Right kidney (tissue), 1 donor: ENCODE measurements around the gene CRABP2.

ENCODE experiments used
- DNase-seq: peaks from one replicate; pipeline ENCODE4 v3.0.0-alpha.2; 2016

Gene CRABP2

DNA sequence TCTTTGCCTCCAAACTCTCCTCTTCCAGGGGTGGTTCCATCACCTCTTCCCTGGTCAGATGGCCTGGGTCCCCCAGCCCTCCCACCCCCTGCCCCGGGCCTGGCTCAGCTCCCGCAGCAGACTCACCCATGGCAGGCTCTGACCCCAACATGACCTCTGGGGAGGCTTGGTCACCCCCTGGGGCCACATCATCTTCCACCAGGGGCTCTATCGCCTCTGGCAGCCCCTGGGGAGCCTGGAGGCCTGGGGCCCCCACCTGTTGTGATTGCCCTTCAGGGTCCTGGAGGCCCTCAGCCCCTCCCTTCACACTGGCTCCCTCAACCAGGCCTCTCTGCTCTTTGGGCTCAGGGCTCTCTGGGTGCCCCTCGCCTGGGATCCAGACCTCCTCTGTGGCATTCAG is 34.6 kb downstream of the CRABP2 start:
- no peak for DNase-seq

DNA sequence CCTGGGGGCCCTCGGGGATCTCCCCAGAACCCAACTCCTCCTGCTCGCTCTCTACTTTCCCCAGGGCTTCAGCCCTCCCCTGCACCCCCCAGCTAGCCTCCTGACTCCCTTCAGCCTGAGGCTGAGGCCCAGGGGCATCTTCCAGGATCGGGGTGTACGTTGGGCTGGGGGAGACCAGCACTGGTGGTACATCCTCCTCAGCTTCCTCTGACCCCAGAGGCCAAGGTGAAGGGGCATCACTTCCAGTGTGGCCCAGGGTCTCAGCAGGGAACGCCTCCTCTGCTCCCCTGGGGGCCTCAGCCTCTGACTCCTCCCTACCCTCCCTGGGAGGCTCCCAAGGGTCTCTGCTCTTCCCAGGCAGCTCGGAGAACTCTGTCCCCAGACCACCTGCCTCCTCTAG is 35.0 kb downstream of the CRABP2 start:
- no peak for DNase-seq

DNA sequence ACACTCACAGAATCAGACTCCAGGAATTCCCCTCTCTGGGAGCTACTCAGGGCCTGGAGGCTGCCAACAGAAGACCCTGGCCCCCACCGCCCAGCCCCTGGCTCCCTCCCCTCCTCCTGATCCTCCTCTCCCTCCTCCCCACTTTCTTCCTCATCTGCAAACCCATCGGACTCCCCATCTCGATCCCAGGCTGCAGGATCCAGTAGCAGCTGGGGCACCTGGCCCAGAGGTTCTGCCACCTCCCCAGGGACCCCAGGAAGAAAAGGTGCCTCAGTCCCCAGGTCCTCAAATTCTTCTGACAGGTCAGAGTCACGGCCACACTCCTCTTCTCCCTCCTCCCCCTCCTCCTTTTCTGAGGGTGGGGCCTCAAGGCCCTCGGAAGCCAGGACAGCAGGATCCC is 35.6 kb downstream of the CRABP2 start:
- DNase-seq = no peak

DNA sequence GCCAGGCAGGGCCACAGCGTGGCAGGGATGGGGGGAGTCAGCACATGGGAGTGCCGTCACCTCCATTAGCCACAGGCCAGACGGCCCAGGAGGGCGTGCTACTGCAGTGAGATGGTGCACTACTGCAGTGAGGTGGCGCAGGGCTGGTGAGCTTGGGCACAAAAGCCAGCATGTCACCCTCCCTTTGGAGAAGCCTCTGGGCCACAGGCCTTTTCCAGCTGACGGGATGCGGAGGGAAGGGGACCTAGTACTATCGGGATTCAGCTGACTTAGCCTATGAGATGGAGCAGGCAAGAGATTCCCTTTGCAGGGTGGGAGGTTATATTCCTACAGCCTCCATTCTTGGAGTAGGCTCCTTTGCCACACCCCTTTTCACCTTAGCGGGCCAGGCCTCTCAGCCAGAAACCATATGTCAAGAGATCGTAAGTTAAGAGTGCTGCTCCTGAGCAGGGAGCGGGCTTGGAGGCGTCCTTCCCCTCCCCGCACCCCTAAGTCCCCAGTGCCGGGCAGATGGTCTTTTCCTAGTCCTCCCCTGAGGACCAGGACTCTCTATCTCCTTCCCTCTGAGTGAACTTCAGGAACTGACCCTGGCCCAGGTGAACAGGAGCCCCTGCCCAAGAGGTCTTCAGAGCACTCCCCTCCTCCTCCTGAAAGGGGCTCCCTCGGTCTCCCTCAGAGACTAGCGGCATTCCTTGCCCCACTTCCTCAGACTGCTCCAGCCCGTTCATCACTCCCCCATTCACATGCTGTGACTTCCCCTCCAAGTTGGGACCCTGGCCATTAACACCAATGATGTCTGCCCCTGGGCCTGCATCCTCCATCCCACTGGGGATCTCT is 36.4 kb downstream of the CRABP2 start:
- DNase-seq = no peak

DNA sequence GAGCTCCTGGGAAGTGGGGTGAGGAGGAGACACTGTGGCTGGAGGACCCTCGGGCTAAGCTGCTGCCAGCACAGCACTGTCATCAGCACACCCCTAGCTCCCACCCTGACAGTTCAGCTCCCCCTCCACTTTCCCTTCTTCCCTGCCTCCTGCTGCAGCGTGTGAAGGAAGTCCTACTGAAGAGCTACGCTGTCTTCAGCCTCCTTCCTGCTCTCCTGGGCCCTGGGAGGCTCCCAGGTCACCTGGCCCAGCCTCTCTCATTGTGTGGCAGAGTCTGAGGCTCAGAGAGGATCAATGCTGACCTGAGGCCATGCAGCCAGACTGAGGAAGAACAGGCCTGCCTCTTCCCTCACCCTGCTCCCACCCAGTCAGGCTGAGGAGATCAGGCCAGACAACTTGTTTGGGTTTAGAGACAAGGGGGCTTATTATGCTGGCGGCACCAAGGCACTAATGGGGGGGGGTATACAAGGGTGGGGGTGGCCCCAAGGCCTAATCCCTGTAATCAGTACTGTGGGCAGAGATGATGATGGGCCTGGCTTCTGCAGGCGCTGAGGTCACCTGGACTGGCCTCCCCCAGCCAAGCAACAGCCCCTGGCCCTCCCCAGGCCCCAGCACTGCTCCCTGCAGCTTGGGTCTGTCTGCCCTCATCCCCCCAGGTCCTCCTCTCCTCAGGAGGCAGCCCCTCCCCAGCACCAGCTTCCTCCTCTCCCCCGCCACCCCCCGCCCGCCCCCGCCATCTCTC is 37.2 kb downstream of the CRABP2 start:
- DNase-seq = peak; percentile 29

DNA sequence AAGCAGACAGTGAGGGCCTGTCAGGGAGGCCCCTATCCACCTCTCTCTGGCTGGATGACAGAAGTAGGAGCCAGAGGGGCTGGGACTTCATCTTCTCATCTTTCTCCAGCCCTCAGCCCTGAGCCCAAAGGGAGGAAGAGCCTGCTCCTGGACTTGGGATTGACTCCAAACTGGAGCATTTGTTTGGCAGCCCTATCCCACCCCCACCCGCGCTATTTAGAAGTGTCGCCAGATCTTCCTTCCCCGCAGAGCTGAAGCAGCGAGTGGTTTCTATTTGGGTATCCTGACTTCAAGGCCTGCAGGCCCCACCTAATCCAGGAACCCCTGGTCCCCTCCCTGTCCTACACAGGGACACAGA is 37.8 kb downstream of the CRABP2 start:
- DNase-seq = no peak

DNA sequence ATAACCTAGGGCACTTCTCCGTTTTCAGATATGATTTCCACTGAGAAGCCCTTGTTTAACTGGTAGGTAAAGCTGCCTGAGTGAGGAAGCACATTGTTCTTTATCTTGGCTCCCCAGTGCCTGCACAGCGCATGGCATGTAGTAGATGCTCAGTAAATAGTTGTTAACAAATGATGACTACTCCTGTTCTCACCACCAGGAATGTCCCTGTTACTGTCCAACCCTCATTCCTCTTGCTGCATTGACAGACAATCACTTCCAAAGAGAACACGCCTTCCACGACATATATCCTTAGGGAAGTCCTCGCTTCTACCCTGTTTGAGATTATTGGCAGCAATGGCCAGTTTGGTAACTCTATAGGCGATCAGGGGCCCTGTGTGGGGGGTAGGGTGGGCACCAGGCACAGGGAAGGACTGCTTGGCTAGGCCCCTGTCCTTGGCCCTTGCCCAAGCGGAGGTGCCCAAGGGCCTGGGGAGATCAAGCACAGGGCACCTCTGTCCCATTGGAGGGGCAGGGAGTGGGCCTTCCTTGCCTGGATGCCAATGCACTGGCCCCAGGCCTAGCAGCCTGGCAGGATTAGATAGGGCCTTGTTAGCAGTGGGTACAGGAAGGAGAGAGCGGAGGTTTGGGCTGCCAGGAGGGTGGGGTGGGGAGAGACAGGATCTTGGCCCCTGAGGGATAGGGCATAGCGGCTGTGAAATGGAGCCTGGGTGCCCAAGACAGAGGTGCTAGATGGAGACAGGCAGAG is 38.3 kb downstream of the CRABP2 start:
- no peak for DNase-seq

DNA sequence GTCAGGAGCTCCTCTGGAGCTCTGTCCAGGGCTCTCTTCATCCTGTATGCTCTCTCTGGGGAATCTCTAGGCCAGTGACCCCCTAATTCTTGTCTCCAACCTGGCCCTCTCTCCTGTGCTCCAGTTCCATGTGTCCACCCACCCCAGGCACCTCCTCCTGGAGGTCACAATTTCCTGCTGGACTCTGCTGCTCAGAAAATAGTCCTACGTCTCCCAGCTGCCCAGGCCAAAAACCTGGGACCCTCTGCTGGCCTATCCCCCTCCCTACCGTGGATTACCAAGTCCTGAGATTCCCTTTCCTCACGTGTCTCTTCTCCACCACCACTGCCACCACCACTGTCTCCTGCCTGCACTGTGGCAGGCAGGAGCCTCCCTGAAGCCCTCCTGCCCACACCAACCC is 39.8 kb downstream of the CRABP2 start:
- DNase-seq = no peak

DNA sequence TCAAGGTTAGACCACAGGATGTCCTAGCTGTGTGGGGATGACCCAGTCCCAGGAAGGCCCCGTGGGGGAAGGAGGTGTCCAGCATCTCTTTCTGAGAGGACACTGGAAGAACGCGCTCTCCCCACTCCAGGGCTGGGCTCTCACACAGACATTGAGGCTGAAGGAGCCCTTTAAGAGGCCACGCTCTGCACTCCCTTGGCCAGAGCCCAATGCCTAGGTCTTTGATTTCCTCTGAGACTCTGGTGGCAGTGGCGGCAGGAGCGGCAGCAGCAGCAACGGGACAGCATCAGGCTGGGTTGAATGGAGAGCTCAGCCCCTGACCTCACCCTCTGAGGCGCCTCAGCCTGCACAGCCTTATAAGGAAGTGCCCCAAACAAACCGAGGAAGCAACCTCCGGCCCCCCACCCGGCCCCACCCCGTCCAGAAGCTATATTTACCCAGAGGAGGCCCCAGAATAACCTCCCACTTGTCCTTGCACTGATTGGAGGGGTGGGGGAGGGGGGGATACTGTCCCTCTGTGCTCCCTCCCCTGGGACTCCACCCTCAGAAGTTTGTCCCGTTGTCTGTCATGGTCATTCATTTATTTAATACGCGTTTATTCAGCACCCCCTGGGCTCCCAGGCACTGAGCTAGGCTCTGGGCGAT is 40.5 kb downstream of the CRABP2 start:
- peak; percentile 55 for DNase-seq

DNA sequence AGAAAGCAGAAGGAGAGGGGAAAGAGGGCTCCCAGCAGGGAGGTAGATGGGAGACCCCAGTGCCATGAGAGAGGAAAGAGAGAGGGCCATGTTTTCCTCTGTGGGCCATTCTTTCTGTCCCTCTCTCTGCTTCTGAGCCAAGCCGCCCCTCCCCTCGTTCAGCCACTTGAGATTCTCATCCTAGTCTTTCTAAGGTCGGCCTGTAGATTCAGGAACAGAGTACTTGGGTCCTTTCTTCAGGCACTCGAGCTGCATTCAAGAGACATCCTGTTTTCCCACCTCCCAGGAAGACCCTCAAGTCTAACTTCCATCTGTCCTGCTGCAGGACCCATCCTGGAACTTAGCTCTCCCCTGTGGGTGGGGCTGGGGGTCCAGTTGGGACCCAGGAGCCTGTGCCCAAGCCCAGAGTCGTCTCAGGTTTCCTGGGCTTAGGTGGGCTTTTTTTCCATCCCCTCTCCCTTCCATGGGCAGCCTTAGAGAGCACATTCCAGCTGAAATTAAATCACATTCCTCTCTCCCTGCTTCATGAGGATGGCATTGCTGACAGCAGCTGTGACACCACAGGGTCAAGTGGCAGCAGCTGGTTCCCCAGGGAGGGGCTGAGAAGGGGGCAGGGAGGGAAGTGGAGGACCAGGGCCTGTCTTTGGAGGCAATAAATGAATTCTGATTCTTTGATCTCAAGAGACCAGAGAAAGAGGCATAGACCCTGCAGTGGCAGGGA is 41.2 kb downstream of the CRABP2 start:
- DNase-seq = peak; percentile 29

DNA sequence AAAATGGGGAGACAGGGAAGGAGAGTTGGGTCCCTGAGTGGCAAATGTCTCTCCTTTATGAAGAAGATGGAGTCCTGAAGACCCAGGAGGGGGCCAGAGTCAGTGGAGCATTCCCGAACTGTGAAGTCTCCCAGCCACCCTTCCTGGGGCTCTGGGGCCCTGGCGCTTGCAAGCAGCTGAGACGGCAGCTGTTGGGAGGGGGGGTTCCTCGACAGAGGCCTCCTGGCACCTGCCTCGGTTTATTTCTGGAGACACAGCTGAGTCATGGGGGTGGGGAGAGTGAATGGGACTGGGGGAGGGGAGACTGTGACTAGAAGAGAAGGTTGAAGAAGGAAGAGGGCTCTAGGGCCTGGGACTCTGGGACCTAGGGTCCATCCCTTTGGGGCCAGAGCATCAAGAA is 42.2 kb downstream of the CRABP2 start:
- DNase-seq = no peak

DNA sequence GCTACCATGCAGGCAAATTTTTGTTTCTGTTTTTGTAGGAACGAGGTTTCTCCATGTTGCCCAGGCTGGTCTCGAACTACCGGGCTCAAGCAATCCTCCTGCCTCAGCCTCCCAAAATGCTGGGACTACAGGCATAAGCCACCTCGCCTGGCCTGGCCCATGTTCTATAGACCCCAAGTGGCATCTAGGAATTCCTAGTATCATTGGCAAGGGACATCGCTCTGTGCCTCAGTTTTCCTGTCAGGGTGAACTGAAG is 42.7 kb downstream of the CRABP2 start:
- no peak for DNase-seq

DNA sequence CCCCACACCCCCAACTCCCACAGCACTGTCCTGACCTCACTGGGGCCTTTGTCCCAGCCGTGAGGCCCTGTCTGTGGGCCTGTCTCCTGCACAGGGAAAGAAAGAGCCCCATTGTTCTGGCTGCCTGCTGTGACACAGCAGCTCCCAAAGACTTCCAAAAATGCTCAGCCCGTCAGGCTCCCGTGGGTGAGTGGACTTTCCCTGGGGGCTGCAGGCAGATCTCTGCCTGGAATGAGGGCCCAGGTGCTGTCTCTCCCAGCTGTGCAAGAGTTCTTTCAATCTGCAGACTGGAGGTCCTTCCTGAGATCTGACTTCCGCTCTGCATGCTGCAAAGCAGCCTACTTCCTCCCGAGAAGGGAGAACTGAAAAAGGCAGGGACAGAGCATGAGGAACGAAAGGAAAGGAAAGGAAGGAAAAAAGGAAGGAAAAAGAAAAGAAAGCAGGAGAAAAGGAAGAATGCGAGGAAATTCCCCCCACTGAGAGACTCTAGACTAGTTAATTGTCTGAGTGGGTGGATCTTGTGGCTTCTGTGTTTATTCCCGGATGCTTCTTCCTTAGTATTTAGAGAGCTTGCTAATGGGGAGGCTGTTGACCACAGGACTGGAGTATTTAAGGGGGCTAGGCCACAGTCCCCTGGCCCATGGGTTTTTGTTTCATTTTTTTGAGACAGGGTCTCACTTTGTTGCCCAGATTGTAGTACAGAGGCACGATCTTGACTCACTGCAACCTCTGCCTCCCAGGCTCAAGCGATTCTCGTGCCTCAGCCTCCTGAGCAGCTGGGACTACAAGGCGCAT is 43.2 kb downstream of the CRABP2 start:
- DNase-seq = no peak

DNA sequence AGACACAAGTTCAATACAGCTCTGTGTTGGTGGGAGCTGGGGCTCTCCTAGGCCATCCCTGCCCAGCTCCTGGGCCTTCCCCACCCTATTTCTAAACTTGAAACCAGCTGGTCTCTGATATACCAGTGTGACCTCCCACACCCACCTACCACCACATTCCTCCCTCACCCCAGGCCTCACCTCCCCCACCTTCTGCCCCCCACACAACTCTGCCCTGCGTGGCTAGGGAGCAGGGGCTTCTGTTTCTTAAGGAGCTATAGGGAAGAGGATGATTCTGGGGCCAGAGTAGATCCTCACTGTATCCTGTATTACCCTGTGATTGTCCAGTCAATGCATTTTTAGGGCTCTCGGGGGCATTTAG is 44.7 kb downstream of the CRABP2 start:
- no peak for DNase-seq

DNA sequence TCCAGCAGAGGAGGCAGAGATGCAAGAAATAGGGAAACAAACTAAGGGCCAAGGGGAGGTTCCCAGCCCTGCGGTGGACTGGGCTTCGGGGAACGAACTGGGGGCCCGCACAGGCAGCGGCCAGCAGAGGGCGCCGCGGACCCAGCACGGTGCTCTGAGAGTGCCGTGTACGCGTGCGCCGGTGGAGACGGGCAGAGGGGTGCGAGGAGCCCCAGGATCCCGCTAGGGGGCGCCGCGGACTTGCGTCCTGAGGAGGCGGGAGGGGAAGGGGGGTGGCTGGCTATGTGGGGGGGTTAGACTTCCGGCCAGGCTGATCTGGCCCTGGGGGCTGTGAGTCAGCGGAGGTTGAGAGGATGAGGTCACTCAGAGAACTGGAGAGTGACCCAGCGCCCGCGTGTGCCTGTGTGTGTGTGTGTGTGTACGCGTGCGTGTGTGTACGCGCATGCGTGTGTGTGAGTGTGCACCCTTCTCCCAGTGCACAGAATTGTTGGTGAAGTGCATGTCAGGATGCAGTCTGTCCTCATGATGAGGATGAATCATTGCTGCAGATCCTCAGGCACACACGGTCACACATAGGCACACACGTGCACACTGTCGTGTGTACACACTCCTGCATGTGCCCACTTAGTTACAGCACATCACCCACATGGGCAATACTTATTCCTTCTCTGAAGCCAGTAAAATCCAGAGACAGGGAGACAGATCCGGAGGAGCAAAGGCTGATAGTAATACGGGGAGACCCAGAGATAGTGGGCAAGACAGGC is 45.2 kb downstream of the CRABP2 start:
- peak; percentile 81 for DNase-seq

DNA sequence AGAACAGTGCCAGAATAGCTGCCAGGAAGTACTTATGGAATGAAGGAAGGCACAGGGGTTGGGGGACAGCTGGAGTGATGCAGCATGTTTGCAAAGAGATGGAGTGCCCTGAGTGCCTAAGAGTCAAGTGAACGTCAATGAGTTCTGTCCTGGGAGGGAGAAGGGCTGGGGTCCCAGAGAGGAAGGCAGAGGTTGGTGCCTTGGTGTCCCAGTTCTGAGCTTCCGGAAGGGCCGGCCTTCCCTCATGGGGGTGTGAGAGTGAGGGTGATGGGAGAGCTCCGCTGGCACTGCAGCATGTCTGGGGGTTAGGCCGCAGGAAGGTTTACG is 45.8 kb downstream of the CRABP2 start:
- no peak for DNase-seq

DNA sequence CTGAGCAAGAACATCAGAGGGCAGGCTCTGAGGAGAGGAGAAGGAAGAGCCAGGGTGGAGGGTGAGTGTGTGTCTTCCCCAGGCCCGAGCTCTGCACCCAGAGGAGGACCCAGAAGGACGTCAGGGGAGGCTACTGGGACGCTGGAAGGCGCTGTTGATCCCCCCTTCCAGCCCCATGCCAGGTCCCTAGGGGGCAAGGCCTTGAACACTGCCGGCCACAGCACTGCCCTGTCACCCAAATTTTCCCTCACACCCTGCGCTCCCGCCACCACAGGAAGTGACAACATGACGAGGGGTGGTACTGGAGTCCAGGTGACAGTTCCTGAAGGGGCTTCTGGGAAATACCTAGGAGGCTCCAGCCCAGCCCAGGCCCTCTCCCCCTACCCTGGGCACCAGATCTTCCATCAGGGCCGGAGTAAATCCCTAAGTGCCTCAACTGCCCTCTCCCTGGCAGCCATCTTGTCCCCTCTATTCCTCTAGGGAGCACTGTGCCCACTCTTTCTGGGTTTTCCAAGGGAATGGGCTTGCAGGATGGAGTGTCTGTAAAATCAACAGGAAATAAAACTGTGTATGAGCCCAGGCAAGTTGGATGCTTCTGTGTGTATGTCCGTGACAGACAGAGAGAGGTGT is 46.3 kb downstream of the CRABP2 start:
- DNase-seq = no peak

DNA sequence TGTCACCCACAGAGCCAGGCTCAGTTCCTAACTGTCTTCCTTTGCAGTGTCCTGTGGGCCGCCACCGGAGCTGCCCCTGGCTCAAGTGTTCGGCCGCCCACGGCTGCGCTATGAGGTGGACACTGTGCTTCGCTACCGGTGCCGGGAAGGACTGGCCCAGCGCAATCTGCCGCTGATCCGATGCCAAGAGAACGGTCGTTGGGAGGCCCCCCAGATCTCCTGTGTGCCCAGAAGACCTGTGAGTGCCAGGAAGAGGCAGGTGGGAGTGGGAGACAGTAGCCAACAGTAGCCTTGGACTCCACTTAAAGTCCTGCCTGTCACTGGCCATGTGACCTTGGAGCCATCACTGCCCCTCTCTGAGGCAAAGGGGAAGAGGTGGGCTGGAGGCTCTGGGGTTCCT is 46.9 kb downstream of the CRABP2 start:
- no peak for DNase-seq

DNA sequence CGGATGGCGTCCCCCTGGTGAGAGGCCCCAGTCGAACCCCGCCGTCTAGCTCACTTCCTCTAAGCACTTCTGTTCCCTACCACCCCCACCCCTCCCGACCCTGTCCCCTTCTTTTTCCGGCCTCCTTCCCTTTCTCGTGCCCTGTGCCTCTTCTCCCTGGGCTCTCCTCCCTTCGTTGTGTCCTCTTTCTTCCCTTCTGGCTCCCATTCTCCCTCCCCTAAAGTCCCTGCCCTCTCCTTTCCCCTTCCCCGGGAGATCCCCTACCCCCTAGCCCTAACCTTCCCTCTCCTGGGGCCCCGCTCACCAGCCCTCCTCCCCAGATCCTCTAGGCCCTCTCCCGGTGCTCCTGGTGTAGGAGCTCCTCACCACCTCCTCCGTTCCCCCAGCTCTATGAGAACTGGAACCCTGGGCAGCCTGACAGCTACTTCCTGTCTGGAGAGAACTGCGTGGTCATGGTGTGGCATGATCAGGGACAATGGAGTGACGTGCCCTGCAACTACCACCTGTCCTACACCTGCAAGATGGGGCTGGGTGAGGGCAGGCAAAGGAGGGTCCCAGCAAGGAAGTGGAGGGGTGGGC is 47.6 kb downstream of the CRABP2 start:
- DNase-seq = peak; percentile 53
